ENCODE data around the gene H2BW2. TPM values are rescaled to one million over a fixed set of nuclear protein-coding genes. Genes with fewer than 3 reads are reported as not detected.

Gene H2BW2
- polyA plus RNA-seq, 3 donors: not detected

- Histone ChIP-seq H3K79me2 (ENCODE audit: insufficient read depth, low read length) (no peaks in the 10 kb centered on the region), H3K4me1 (ENCODE audit: control insufficient read depth in 1 of 2, insufficient read depth in 2 of 2, low read length in 2 of 2) (no peaks in the 10 kb centered on the region), H3K27ac (ENCODE audit: low read depth in 1 of 2, low read length in 2 of 2) (no peak overlapping the region), H3K9ac (ENCODE audit: insufficient read depth, low read length, poor library complexity, severe bottlenecking) (no peak overlapping the region), H3K4me2 (replicated peaks; ENCODE audit: extremely low read depth, low read length, poor library complexity, severe bottlenecking) (no peak overlapping the region), H3K4me3 (replicated peaks in 1 of 3; ENCODE audit: low read depth in 2 of 3, low read length in 3 of 3) (no peak overlapping the region), H4K20me1 (ENCODE audit: insufficient read depth, low read length) (no peaks in the 10 kb centered on the region), H3K9me3 (replicated peaks in 1 of 2; ENCODE audit: control insufficient read depth in 1 of 2, insufficient read depth in 1 of 2, low read length in 2 of 2) (no peaks in the 10 kb centered on the region), H2AFZ (ENCODE audit: insufficient read depth, low read depth, low read length, poor library complexity, severe bottlenecking) (no peak overlapping the region), H3K27me3 (ENCODE audit: control insufficient read depth in 2 of 2, insufficient read depth in 2 of 2, low read length in 2 of 2) (no peaks in the 10 kb centered on the region), H3K36me3 (replicated peaks in 1 of 2; ENCODE audit: control insufficient read depth in 1 of 2, insufficient read depth in 2 of 2, low read length in 2 of 2) (no peaks in the 10 kb centered on the region)
- Mint-ChIP-seq H3K9me3 (peaks cover 0 to 11% (median 2%) of the 10 kb centered on the region in 7 donors), H3K27me3 (ENCODE audit: low read depth in 3 of 3) (no peaks in the 10 kb centered on the region), H3K36me3 (no peaks in the 10 kb centered on the region), H3K4me3 (no peak overlapping the region), H3K27ac (no peak overlapping the region), H3K4me1 (no peaks in the 10 kb centered on the region)
- TF ChIP-seq, protein P1, sequence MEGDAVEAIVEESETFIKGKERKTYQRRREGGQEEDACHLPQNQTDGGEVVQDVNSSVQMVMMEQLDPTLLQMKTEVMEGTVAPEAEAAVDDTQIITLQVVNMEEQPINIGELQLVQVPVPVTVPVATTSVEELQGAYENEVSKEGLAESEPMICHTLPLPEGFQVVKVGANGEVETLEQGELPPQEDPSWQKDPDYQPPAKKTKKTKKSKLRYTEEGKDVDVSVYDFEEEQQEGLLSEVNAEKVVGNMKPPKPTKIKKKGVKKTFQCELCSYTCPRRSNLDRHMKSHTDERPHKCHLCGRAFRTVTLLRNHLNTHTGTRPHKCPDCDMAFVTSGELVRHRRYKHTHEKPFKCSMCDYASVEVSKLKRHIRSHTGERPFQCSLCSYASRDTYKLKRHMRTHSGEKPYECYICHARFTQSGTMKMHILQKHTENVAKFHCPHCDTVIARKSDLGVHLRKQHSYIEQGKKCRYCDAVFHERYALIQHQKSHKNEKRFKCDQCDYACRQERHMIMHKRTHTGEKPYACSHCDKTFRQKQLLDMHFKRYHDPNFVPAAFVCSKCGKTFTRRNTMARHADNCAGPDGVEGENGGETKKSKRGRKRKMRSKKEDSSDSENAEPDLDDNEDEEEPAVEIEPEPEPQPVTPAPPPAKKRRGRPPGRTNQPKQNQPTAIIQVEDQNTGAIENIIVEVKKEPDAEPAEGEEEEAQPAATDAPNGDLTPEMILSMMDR (IDR thresholded peaks at IDR 0.05): no peak
- DNase-seq: no peak
- intact Hi-C loops (cut with micrococcal nuclease): no loop called here
- 73% methylated on average over 4 of the region's 5 CpGs for WGBS (ENCODE audit: insufficient coverage)
Measured at GRCh38 chrX:104008831-104009230, 30.9 kb upstream of the H2BW2 start.

- TF ChIP-seq, protein P1 (IDR thresholded peaks at IDR 0.05): no peak
- no peaks in the 10 kb centered on the region for H3K4me1 ChIP-seq (ENCODE audit: control insufficient read depth in 1 of 2, insufficient read depth in 2 of 2, low read length in 2 of 2)
- no peak overlapping the region for H3K9ac ChIP-seq (ENCODE audit: insufficient read depth, low read length, poor library complexity, severe bottlenecking)
- H2AFZ ChIP-seq (ENCODE audit: insufficient read depth, low read depth, low read length, poor library complexity, severe bottlenecking): no peak overlapping the region
- no peaks in the 10 kb centered on the region for H3K36me3 ChIP-seq (replicated peaks in 1 of 2; ENCODE audit: control insufficient read depth in 1 of 2, insufficient read depth in 2 of 2, low read length in 2 of 2)
- H3K4me2 ChIP-seq (replicated peaks; ENCODE audit: extremely low read depth, low read length, poor library complexity, severe bottlenecking): no peak overlapping the region
- no peaks in the 10 kb centered on the region for H3K79me2 ChIP-seq (ENCODE audit: insufficient read depth, low read length)
- no peak overlapping the region for H3K4me3 ChIP-seq (replicated peaks in 1 of 3; ENCODE audit: low read depth in 2 of 3, low read length in 3 of 3)
- no peaks in the 10 kb centered on the region for H4K20me1 ChIP-seq (ENCODE audit: insufficient read depth, low read length)
- peaks cover 0 to 5% (median 0%) of the 10 kb centered on the region in 3 donors for H3K27me3 Mint-ChIP-seq (ENCODE audit: low read depth in 3 of 3)
- H3K27ac ChIP-seq (ENCODE audit: low read depth in 1 of 2, low read length in 2 of 2): no peak overlapping the region
- H3K27me3 ChIP-seq (ENCODE audit: control insufficient read depth in 2 of 2, insufficient read depth in 2 of 2, low read length in 2 of 2): no peaks in the 10 kb centered on the region
- H3K4me3 Mint-ChIP-seq: no peak overlapping the region
- WGBS (ENCODE audit: insufficient coverage): 96% methylated on average over 17 of the region's 24 CpGs
- intact Hi-C loops (cut with micrococcal nuclease): no loop called here
- H3K27ac Mint-ChIP-seq: no peak overlapping the region
- no peaks in the 10 kb centered on the region for H3K9me3 ChIP-seq (replicated peaks in 1 of 2; ENCODE audit: control insufficient read depth in 1 of 2, insufficient read depth in 1 of 2, low read length in 2 of 2)
- no peak for DNase-seq
- H3K9me3 Mint-ChIP-seq: peaks cover 0 to 11% (median 3%) of the 10 kb centered on the region in 7 donors
- H3K4me1 Mint-ChIP-seq: no peaks in the 10 kb centered on the region
- no peaks in the 10 kb centered on the region for H3K36me3 Mint-ChIP-seq
Measured at GRCh38 chrX:104013158-104013557, 26.6 kb upstream of the H2BW2 start.

Measured in CD14-positive monocyte (primary cell).